HepG2 (cell line): ENCODE measurements around the gene PMFBP1. TPM values are rescaled to one million over a fixed set of nuclear protein-coding genes. Genes with fewer than 3 reads are reported as not detected.

Source experiments
- FOXP1 ChIP-seq, 2 experiments: fragments of 450-650 bp in 1 of 2; IDR thresholded peaks; 2 replicates each; pipeline ENCODE4 v1.6.1; 2017 to 2018; ENCODE audit warnings: antibody characterized with exemption in 1 of 2
- HINFP ChIP-seq: sonication (generic); formaldehyde crosslinking; IDR thresholded peaks from 2 replicates; pipeline ENCODE4 v1.4.0; 2020; ENCODE audit warnings: low read depth, mild to moderate bottlenecking, missing genetic modification reagents
- HIVEP1 ChIP-seq: sonication (generic); formaldehyde crosslinking; IDR thresholded peaks from 2 replicates; pipeline ENCODE4 v1.4.0; 2020; ENCODE audit warnings: mild to moderate bottlenecking, missing genetic modification reagents
- IKZF4 ChIP-seq: sonication (generic); formaldehyde crosslinking; IDR thresholded peaks from 2 replicates; pipeline ENCODE4 v1.5.1; 2020; ENCODE audit warnings: borderline replicate concordance, mild to moderate bottlenecking, low read depth, missing genetic modification reagents; ENCODE audit errors: not compliant biosample characterization
- NRL ChIP-seq: sonication (generic); formaldehyde crosslinking; IDR thresholded peaks from 2 replicates; pipeline ENCODE4 v1.5.0; 2020; ENCODE audit warnings: missing genetic modification reagents, mild to moderate bottlenecking, moderate library complexity, borderline replicate concordance
- POLR2AphosphoS5 ChIP-seq: IDR thresholded peaks from 2 replicates; pipeline ENCODE4 v1.6.1; 2012; ENCODE audit warnings: low read depth, low read length
- PTBP1 ChIP-seq: fragments of 200-400 bp; formaldehyde crosslinking; IDR thresholded peaks from 2 replicates; pipeline ENCODE4 v1.6.1; 2018; ENCODE audit warnings: low read length, low read depth; ENCODE audit not compliant: poor library complexity, severe bottlenecking
- SIX4 ChIP-seq: sonication (generic); formaldehyde crosslinking; IDR thresholded peaks from 2 replicates; pipeline ENCODE4 v1.4.0; 2020; ENCODE audit warnings: missing genetic modification reagents
- SNAPC4 ChIP-seq: sonication (generic); formaldehyde crosslinking; IDR thresholded peaks from 2 replicates; pipeline ENCODE4 v1.4.0; 2020; ENCODE audit warnings: mild to moderate bottlenecking, missing genetic modification reagents
- SRY ChIP-seq: sonication (generic); formaldehyde crosslinking; IDR thresholded peaks from 2 replicates; pipeline ENCODE4 v1.8.0; 2022; ENCODE audit warnings: mild to moderate bottlenecking, missing genetic modification reagents
- STAT6 ChIP-seq: sonication (generic); formaldehyde crosslinking; IDR thresholded peaks from 2 replicates; pipeline ENCODE4 v1.4.0; 2020; ENCODE audit warnings: missing genetic modification reagents, mild to moderate bottlenecking, borderline replicate concordance
- THRA ChIP-seq: sonication (generic); formaldehyde crosslinking; IDR thresholded peaks from 2 replicates; pipeline ENCODE4 v1.4.0; 2020; ENCODE audit warnings: missing genetic modification reagents, borderline replicate concordance
- ZBTB7B ChIP-seq: sonication (generic); formaldehyde crosslinking; IDR thresholded peaks from 2 replicates; pipeline ENCODE4 v1.4.0; 2020; ENCODE audit warnings: missing genetic modification reagents
- ZNF263 ChIP-seq: sonication (generic); formaldehyde crosslinking; IDR thresholded peaks from 2 replicates; pipeline ENCODE4 v1.4.0; 2020; ENCODE audit warnings: missing genetic modification reagents
- ZNF629 ChIP-seq: sonication (generic); formaldehyde crosslinking; conservative IDR thresholded peaks from 2 replicates; pipeline ENCODE4 v1.5.0; 2020; ENCODE audit warnings: missing genetic modification reagents
- ZNF713 ChIP-seq: sonication (generic); formaldehyde crosslinking; IDR thresholded peaks from 2 replicates; pipeline ENCODE4 v1.4.0; 2020; ENCODE audit warnings: mild to moderate bottlenecking, missing genetic modification reagents
- polyA plus RNA-seq, 8 experiments: library from polyadenylated mRNA; depleted of rRNA in 3 of 8; stranded (reverse) in 7 of 8; unstranded in 1 of 8; fragments of >200 nt; fragmentation: Illumina TruSeq in 4 of 8; extraction: Trizol in 4 of 8; gene quantifications; 2 replicates each; pipeline versions ENCODE4 v1.2.1 to v1.2.3, GENCODE V29; 2011 to 2016; ENCODE audit warnings: low read depth in 4 of 8, missing spikeins in 1 of 8, mixed read lengths in 1 of 8; ENCODE audit not compliant: insufficient read depth in 1 of 8
- total RNA-seq, 5 experiments: library from RNA; depleted of rRNA; stranded (reverse); fragments of >200 nt; fragmentation: Illumina TruSeq; extraction: Trizol; gene quantifications; 2 replicates each; pipeline ENCODE4 v1.2.3, GENCODE V29; 2016; ENCODE audit warnings: low read depth in 1 of 5

PMFBP1 gene
- total and polyA plus RNA-seq, 2 of the 13 experiments (the other 11 are each of a cell fraction or from before 2014, with no cell fraction given): 1.9 to 3.8 TPM

- TF ChIP-seq SNAPC4 (CRISPR knock-in tag) (no peak), HIVEP1 (CRISPR knock-in tag) (no peak), ZNF629 (CRISPR knock-in tag) (peak; percentile 27; the same call in 1 of the 2 replicates), PTBP1 (no peak), SRY (CRISPR knock-in tag) (no peak), ZNF263 (no peak), STAT6 (CRISPR knock-in tag) (no peak), POLR2AphosphoS5 (peak; percentile 77), NRL (no peak), IKZF4 (CRISPR knock-in tag) (no peak), SIX4 (CRISPR knock-in tag) (0 out of 2 replicates have a peak, but pooled peaks have one; percentile 56), ZBTB7B (CRISPR knock-in tag) (no peak), ZNF713 (CRISPR knock-in tag) (no peak), THRA (CRISPR knock-in tag) (peak; percentile 37; the same call in 1 of the 2 replicates), HINFP (CRISPR knock-in tag) (no peak), FOXP1 (IDR thresholded peaks at IDR 0.05) (peak; percentile 81), FOXP1 (CRISPR knock-in tag; IDR thresholded peaks at IDR 0.05) (peak; percentile 84)
Measured at GRCh38 chr16:72072514-72073342, 99.2 kb downstream of the PMFBP1 start (continued).
